ENCODE results near the gene IQCK.
A peak's percentile ranks its signal among the peaks of the same experiment; 100 is the strongest.

The IQCK gene

DNA sequence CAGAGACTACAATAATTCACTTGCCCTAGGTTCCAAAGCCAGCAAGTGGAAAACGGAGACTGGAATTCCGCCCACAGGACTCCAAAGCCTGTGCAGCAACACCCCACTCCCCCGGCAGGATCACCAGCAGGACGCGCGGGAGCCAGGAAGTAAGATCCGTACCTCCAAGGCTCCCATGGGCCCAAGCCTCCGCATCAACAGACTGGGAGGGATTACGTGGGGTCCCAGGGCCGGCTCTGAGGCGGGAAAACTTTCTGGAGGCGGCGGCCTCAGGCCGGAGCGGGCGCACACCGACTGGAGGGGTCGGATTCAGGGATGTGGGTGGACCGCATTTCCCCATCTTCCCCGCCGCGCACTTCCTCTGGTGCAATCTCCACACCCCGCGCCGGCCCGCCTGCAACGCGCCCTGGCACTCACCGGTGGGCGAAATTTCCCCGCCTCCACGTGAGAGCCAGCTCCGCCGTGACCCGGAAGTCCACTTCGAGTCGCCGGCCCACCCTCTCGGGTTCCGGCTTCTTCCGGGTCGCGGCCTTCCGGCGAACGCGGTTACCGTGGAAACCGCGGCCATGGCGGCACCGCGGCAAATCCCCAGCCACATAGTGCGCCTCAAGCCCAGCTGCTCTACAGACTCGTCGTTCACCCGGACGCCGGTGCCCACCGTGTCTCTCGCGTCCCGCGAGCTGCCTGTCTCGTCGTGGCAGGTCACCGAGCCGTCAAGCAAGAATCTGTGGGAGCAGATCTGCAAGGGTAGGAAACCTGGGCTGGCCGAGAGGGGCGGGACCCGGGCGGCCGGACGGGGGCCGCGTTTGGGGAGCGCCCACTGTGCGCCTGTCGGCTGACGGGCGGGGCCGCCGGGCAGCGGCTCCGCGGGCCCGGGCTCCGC lies at the start of gene IQCK, which contains the start of gene KNOP1 (continued):
- TF ChIP-seq GLI4 (tag by site-specific recombination; IDR thresholded peaks at IDR 0.05): no peak
- no peak for TF ChIP-seq ZNF677 (tag by site-specific recombination; IDR thresholded peaks at IDR 0.05)
- TF ChIP-seq, protein P1, sequence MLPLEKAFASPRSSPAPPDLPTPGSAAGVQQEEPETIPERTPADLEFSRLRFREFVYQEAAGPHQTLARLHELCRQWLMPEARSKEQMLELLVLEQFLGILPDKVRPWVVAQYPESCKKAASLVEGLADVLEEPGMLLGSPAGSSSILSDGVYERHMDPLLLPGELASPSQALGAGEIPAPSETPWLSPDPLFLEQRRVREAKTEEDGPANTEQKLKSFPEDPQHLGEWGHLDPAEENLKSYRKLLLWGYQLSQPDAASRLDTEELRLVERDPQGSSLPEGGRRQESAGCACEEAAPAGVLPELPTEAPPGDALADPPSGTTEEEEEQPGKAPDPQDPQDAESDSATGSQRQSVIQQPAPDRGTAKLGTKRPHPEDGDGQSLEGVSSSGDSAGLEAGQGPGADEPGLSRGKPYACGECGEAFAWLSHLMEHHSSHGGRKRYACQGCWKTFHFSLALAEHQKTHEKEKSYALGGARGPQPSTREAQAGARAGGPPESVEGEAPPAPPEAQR (tag by site-specific recombination; IDR thresholded peaks at IDR 0.05): no peak
- no peak for TF ChIP-seq ZNF37A (tag by site-specific recombination; IDR thresholded peaks at IDR 0.05)
- 0 out of 2 replicates have a peak, but pooled peaks have one; percentile 24 for TF ChIP-seq HOXC10 (CRISPR knock-in tag; IDR thresholded peaks at IDR 0.05)
- TF ChIP-seq, protein P2, sequence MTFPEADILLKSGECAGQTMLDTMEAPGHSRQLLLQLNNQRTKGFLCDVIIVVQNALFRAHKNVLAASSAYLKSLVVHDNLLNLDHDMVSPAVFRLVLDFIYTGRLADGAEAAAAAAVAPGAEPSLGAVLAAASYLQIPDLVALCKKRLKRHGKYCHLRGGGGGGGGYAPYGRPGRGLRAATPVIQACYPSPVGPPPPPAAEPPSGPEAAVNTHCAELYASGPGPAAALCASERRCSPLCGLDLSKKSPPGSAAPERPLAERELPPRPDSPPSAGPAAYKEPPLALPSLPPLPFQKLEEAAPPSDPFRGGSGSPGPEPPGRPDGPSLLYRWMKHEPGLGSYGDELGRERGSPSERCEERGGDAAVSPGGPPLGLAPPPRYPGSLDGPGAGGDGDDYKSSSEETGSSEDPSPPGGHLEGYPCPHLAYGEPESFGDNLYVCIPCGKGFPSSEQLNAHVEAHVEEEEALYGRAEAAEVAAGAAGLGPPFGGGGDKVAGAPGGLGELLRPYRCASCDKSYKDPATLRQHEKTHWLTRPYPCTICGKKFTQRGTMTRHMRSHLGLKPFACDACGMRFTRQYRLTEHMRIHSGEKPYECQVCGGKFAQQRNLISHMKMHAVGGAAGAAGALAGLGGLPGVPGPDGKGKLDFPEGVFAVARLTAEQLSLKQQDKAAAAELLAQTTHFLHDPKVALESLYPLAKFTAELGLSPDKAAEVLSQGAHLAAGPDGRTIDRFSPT (tag by site-specific recombination; IDR thresholded peaks at IDR 0.05): no peak
- TF ChIP-seq, protein P3, sequence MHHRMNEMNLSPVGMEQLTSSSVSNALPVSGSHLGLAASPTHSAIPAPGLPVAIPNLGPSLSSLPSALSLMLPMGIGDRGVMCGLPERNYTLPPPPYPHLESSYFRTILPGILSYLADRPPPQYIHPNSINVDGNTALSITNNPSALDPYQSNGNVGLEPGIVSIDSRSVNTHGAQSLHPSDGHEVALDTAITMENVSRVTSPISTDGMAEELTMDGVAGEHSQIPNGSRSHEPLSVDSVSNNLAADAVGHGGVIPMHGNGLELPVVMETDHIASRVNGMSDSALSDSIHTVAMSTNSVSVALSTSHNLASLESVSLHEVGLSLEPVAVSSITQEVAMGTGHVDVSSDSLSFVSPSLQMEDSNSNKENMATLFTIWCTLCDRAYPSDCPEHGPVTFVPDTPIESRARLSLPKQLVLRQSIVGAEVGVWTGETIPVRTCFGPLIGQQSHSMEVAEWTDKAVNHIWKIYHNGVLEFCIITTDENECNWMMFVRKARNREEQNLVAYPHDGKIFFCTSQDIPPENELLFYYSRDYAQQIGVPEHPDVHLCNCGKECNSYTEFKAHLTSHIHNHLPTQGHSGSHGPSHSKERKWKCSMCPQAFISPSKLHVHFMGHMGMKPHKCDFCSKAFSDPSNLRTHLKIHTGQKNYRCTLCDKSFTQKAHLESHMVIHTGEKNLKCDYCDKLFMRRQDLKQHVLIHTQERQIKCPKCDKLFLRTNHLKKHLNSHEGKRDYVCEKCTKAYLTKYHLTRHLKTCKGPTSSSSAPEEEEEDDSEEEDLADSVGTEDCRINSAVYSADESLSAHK (tag by site-specific recombination; IDR thresholded peaks at IDR 0.05): no peak
- TF ChIP-seq ZSCAN30 (tag by site-specific recombination; IDR thresholded peaks at IDR 0.05): no peak
- no peak for TF ChIP-seq ZNF707 (tag by site-specific recombination; IDR thresholded peaks at IDR 0.05)
- TF ChIP-seq ZNF571 (tag by site-specific recombination; IDR thresholded peaks at IDR 0.05): no peak
- TF ChIP-seq GLIS1 (tag by site-specific recombination; IDR thresholded peaks at IDR 0.05): peak; percentile 53
- TF ChIP-seq ZNF776 (tag by site-specific recombination; IDR thresholded peaks at IDR 0.05; ENCODE audit: borderline replicate concordance): no peak
- no peak for TF ChIP-seq IKZF3 (tag by site-specific recombination; IDR thresholded peaks at IDR 0.05)
- peak; percentile 91 for TF ChIP-seq SP3 (tag by site-specific recombination; IDR thresholded peaks at IDR 0.05)
- TF ChIP-seq ZNF777 (tag by site-specific recombination; IDR thresholded peaks at IDR 0.05; ENCODE audit: borderline replicate concordance): no peak
- no peak for TF ChIP-seq TCF7L2 (IDR thresholded peaks at IDR 0.05; ENCODE audit: borderline replicate concordance, low read depth, low read length)
- no peak for TF ChIP-seq ZNF768 (tag by site-specific recombination; IDR thresholded peaks at IDR 0.05)
- no peak for TF ChIP-seq ZNF112 (tag by site-specific recombination; IDR thresholded peaks at IDR 0.05)
- no peak for TF ChIP-seq ZNF521 (tag by site-specific recombination; IDR thresholded peaks at IDR 0.05)
- no peak for TF ChIP-seq ATF2 (tag by site-specific recombination; IDR thresholded peaks at IDR 0.05; ENCODE audit: low read depth)
- no peak; the same call in 1 of the 2 replicates for TF ChIP-seq ZNF426 (tag by site-specific recombination; IDR thresholded peaks at IDR 0.05)
- no peak for TF ChIP-seq ZNF658 (tag by site-specific recombination; IDR thresholded peaks at IDR 0.05)
- no peak for TF ChIP-seq ZNF16 (tag by site-specific recombination; IDR thresholded peaks at IDR 0.05; ENCODE audit: low read depth)
- no peak for TF ChIP-seq ZNF404 (tag by site-specific recombination; IDR thresholded peaks at IDR 0.05)
- TF ChIP-seq ZNF211 (tag by site-specific recombination; IDR thresholded peaks at IDR 0.05; ENCODE audit: low read depth): no peak
- TF ChIP-seq PRDM2 (tag by site-specific recombination; IDR thresholded peaks at IDR 0.05; ENCODE audit: borderline replicate concordance): no peak
- no peak for TF ChIP-seq ZNF239 (tag by site-specific recombination; IDR thresholded peaks at IDR 0.05)

Measured in HEK293 (cell line).